HEK293T (cell line): ENCODE measurements around the gene ELP2.

Experiments
- BHLHE40 ChIP-seq: fragments of 450-650 bp; IDR thresholded peaks from 2 replicates; pipeline ENCODE4 v1.6.1; 2016; ENCODE audit warnings: mild to moderate bottlenecking, moderate library complexity, borderline replicate concordance
- FOXA1 ChIP-seq: fragments of 450-650 bp; IDR thresholded peaks from 2 replicates; pipeline ENCODE4 v1.6.1; 2016; ENCODE audit warnings: mild to moderate bottlenecking
- FOXM1 ChIP-seq: fragments of 450-650 bp; IDR thresholded peaks from 2 replicates; pipeline ENCODE4 v1.6.1; 2017; ENCODE audit warnings: mild to moderate bottlenecking, borderline replicate concordance
- L3MBTL2 ChIP-seq: fragments of 450-650 bp; conservative IDR thresholded peaks from 2 replicates; pipeline ENCODE4 v1.6.1; 2016; ENCODE audit warnings: mild to moderate bottlenecking
- LEF1 ChIP-seq: fragments of 450-650 bp; IDR thresholded peaks from 2 replicates; pipeline ENCODE4 v1.6.1; 2017; ENCODE audit warnings: mild to moderate bottlenecking, borderline replicate concordance
- NFRKB ChIP-seq: fragments of 450-650 bp; IDR thresholded peaks from 2 replicates; pipeline ENCODE4 v1.6.1; 2016; ENCODE audit warnings: mild to moderate bottlenecking, moderate library complexity
- SP1 ChIP-seq: fragments of 450-650 bp; IDR thresholded peaks from 2 replicates; pipeline ENCODE4 v1.6.1; 2017
- SUZ12 ChIP-seq: fragments of 450-650 bp; IDR thresholded peaks from 2 replicates; pipeline ENCODE4 v1.6.1; 2016; ENCODE audit warnings: mild to moderate bottlenecking
- TARDBP ChIP-seq: fragments of 450-650 bp; IDR thresholded peaks from 2 replicates; pipeline ENCODE4 v1.6.1; 2016
- ZNF384 ChIP-seq: fragments of 450-650 bp; IDR thresholded peaks from 2 replicates; pipeline ENCODE4 v1.6.1; 2016

DNA sequence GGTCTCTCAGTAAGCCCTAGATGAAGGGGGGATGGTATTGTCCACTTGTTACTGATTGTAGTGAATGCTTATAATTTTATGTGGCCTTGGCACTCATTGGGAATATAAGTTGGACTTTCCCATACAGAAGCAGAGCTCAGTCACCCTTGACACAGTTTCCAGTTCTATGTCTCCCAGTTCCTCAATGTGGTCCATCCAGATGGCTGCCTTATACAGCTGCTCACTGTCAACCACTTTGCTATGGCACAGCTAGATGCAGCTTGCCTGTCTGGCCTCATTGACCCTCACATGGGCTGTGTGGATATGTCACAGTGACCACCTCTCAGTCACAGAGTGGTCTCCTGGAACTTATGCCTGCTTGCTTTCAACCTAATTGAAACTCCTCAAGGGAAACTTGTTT lies 22.2 kb upstream of the ELP2 start:
- no peak for TF ChIP-seq SUZ12
- TF ChIP-seq BHLHE40, result no peak
- TF ChIP-seq L3MBTL2, result no peak
- TF ChIP-seq TARDBP, result no peak
- no peak for TF ChIP-seq NFRKB
- TF ChIP-seq SP1, result no peak
- TF ChIP-seq FOXM1, result no peak
- no peak for TF ChIP-seq FOXA1
- no peak for TF ChIP-seq LEF1
- no peak for TF ChIP-seq ZNF384
